ENCODE data around the gene RSAD1.

RSAD1 gene

DNA sequence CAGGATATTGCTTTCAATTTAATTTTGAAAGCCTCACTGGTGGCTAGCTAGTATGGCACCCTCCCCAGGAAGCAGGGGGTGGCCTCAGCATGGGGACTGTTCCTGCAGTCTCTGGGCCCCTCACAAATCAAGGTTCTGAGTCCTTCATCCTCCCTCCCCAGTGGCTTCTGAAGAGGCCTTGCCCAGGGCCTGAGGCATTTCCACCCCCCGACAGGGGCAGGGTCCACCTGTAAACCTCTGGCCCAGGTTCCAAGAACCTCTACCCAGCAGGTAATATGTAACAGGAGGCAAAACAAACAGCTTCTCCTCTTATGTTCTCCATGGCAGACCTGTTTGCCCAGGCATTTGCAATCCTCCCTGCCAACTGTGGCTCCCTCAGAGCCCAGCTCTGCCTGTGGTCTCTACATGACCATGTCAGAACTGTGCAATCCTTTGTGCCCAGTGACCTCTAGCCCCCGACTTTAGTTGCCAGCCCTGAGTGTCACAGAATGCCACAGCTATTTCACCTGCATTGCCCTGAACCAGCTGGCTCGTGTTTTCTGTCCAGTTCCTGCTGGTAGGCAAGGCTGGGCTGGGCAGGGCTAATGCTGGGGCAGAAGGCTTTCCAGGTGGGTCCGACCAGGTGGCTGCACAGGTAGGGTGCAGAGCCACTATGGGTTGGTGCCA is 38.4 kb upstream of the RSAD1 start:
- TF ChIP-seq, protein P1, sequence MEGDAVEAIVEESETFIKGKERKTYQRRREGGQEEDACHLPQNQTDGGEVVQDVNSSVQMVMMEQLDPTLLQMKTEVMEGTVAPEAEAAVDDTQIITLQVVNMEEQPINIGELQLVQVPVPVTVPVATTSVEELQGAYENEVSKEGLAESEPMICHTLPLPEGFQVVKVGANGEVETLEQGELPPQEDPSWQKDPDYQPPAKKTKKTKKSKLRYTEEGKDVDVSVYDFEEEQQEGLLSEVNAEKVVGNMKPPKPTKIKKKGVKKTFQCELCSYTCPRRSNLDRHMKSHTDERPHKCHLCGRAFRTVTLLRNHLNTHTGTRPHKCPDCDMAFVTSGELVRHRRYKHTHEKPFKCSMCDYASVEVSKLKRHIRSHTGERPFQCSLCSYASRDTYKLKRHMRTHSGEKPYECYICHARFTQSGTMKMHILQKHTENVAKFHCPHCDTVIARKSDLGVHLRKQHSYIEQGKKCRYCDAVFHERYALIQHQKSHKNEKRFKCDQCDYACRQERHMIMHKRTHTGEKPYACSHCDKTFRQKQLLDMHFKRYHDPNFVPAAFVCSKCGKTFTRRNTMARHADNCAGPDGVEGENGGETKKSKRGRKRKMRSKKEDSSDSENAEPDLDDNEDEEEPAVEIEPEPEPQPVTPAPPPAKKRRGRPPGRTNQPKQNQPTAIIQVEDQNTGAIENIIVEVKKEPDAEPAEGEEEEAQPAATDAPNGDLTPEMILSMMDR (IDR thresholded peaks at IDR 0.05; ENCODE audit: low read depth, low read length, missing control alignments), result no peak
- no peak overlapping the region for H3K4me3 ChIP-seq (ENCODE audit: low read depth, low read length)

DNA sequence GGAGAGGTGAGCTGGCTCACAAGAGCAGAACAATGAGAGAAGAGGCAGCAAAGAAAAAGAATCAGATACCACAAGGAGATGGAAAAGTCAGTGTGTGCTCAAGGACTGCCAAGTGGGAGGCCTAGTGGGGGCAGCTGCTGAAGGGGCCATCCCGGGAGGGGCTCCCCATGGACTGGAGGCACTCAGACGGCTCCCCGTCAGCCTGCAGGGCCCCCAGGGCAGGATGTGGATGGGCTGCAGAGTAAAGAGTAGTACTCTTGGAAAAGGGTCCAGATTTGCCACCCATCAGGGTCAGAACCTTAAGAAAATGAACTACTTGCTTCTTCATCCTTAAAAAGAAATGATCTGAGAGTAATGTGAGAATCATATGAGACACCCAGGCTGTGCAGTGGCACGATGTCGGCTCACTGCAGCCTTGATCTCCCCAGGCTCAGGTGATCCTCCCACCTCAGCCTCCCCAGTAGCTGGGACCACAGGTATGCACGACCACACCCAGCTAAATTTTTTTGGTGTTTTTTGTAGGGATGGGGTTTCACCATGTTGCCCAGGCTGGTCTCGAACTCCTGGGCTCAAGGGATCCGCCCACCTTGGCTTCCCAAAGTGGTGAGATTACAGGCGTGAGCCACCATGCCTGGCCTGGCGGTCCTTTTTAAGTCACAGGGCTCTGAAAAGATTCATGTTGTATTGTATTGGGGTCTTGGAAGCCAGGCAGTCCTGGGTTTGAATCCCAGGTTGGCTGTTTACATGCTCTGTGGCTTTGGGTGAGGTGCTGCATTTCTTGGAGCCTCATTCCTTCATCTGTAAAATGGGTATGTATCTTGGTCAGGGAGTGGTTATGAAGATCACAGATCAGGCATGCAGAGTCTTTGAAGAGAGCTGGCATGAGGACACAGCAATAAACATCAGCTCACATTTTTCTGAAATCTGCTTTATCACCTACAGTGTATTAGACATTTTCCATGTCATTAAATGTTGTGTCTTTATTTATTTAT is 37.5 kb upstream of the RSAD1 start:
- H3K4me3 ChIP-seq (ENCODE audit: low read depth, low read length), result no peak overlapping the region
- DNase-seq (ENCODE audit: low read depth), result no peak
- TF ChIP-seq, protein P1 (IDR thresholded peaks at IDR 0.05; ENCODE audit: low read depth, low read length, missing control alignments), result no peak

More for the DNA sequence above, 38.4 kb upstream of the RSAD1 start:
- DNase-seq (ENCODE audit: low read depth), result no peak

DNA sequence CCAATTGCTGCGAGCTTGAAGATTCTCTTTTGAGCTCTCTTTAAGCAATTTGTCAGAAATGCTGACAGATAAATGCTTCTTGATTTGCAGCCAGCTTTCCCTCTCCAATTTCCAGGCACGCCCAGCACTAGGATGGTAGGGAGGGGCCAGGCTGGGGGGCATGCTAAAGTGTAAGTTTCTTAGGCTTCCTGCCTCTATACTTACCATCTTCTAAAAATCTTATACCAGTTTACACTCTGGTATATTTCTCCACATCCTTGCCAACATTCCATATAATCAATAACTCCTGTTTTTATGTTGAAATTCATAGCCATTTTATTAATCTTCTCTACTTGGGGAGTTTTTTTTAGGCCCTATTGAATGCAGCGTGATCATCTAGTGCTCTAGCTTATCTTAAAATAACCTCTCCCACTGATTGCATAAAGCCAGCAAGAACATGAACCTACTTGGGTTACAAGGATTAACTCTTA is 35.1 kb upstream of the RSAD1 start:
- no peak overlapping the region for H3K4me3 ChIP-seq (ENCODE audit: low read depth, low read length)
- no peak for DNase-seq (ENCODE audit: low read depth)
- TF ChIP-seq, protein P1 (IDR thresholded peaks at IDR 0.05; ENCODE audit: low read depth, low read length, missing control alignments), result no peak

- TF ChIP-seq, protein P1 (IDR thresholded peaks at IDR 0.05; ENCODE audit: low read depth, low read length, missing control alignments), result no peak
- DNase-seq (ENCODE audit: low read depth), result no peak
- no peak overlapping the region for H3K4me3 ChIP-seq (ENCODE audit: low read depth, low read length)
Measured at GRCh38 chr17:50444841-50445715, 33.6 kb upstream of the RSAD1 start.

- no peak overlapping the region for H3K4me3 ChIP-seq (ENCODE audit: low read depth, low read length)
- TF ChIP-seq, protein P1 (IDR thresholded peaks at IDR 0.05; ENCODE audit: low read depth, low read length, missing control alignments), result no peak
- DNase-seq (ENCODE audit: low read depth), result no peak
Measured at GRCh38 chr17:50445730-50446325, 32.8 kb upstream of the RSAD1 start.

Data from GM12864 (cell line).